ENCODE data around the gene MAEL. TPM values are rescaled to one million over a fixed set of nuclear protein-coding genes. Genes with fewer than 3 reads are reported as not detected.
"Not testable (repeated sequence)": the region's sequence is repeated elsewhere in the genome, so short reads cannot be mapped to it uniquely, and the experiment has no call there.

The MAEL gene
- total RNA-seq, 1 experiment from 2014 or later: not detected

- in situ Hi-C loops (cut with HindIII; ENCODE audit: low pct_unique_long_range_greater_than_20kb, low sequenced_read_pairs): no loop called here
- DNase-seq (ENCODE audit: low read depth): no peak
Measured at GRCh38 chr1:166974647-166975345, 14.3 kb upstream of the MAEL start.

- in situ Hi-C loops (cut with HindIII; ENCODE audit: low pct_unique_long_range_greater_than_20kb, low sequenced_read_pairs): no loop called here
- DNase-seq (ENCODE audit: low read depth): peak; percentile 33
Measured at GRCh38 chr1:166975361-166976129, 13.5 kb upstream of the MAEL start, which contains the start of gene ILDR2. ILDR2 (minus strand) TSS chr1:166975540; CDS start chr1:166975268, 272 bp downstream.

- in situ Hi-C loops (cut with HindIII; ENCODE audit: low pct_unique_long_range_greater_than_20kb, low sequenced_read_pairs): no loop called here
- DNase-seq (ENCODE audit: low read depth): no peak
Measured at GRCh38 chr1:166977951-166978350, 11.1 kb upstream of the MAEL start.

- no peak for DNase-seq (ENCODE audit: low read depth)
- in situ Hi-C loops (cut with HindIII; ENCODE audit: low pct_unique_long_range_greater_than_20kb, low sequenced_read_pairs): no loop called here
Measured at GRCh38 chr1:166978821-166979220, 10.3 kb upstream of the MAEL start.

GRCh38 chr1:166980383-166980782, 8.7 kb upstream of the MAEL start:
- DNase-seq (ENCODE audit: low read depth): no peak
- in situ Hi-C loops (cut with HindIII; ENCODE audit: low pct_unique_long_range_greater_than_20kb, low sequenced_read_pairs): no loop called here

- in situ Hi-C loops (cut with HindIII; ENCODE audit: low pct_unique_long_range_greater_than_20kb, low sequenced_read_pairs): no loop called here
- DNase-seq (ENCODE audit: low read depth): no peak
Measured at GRCh38 chr1:166980818-166981217, 8.3 kb upstream of the MAEL start.

- no peak for DNase-seq (ENCODE audit: low read depth)
- in situ Hi-C loops (cut with HindIII; ENCODE audit: low pct_unique_long_range_greater_than_20kb, low sequenced_read_pairs): no loop called here
Measured at GRCh38 chr1:166981589-166981988, 7.5 kb upstream of the MAEL start.

- in situ Hi-C loops (cut with HindIII; ENCODE audit: low pct_unique_long_range_greater_than_20kb, low sequenced_read_pairs): no loop called here
- no peak for DNase-seq (ENCODE audit: low read depth)
Measured at GRCh38 chr1:166999075-166999474, 10.0 kb downstream of the MAEL start.

- DNase-seq (ENCODE audit: low read depth): no peak
- in situ Hi-C loops (cut with HindIII; ENCODE audit: low pct_unique_long_range_greater_than_20kb, low sequenced_read_pairs): no loop called here
Measured at GRCh38 chr1:166999500-167000055, 10.5 kb downstream of the MAEL start.

- in situ Hi-C loops (cut with HindIII; ENCODE audit: low pct_unique_long_range_greater_than_20kb, low sequenced_read_pairs): no loop called here
- DNase-seq (ENCODE audit: low read depth): no peak
Measured at GRCh38 chr1:167000546-167000945, 11.5 kb downstream of the MAEL start.

- in situ Hi-C loops (cut with HindIII; ENCODE audit: low pct_unique_long_range_greater_than_20kb, low sequenced_read_pairs): no loop called here
- DNase-seq (ENCODE audit: low read depth): no peak
Measured at GRCh38 chr1:167002354-167002753, 13.3 kb downstream of the MAEL start.

GRCh38 chr1:167003711-167004110, 14.6 kb downstream of the MAEL start:
- in situ Hi-C loops (cut with HindIII; ENCODE audit: low pct_unique_long_range_greater_than_20kb, low sequenced_read_pairs): no loop called here
- peak; percentile 25 for DNase-seq (ENCODE audit: low read depth)

GRCh38 chr1:167011560-167012191, 22.6 kb downstream of the MAEL start:
- in situ Hi-C loops (cut with HindIII; ENCODE audit: low pct_unique_long_range_greater_than_20kb, low sequenced_read_pairs): no loop called here
- no peak for DNase-seq (ENCODE audit: low read depth)

- no peak for DNase-seq (ENCODE audit: low read depth)
- in situ Hi-C loops (cut with HindIII; ENCODE audit: low pct_unique_long_range_greater_than_20kb, low sequenced_read_pairs): no loop called here
Measured at GRCh38 chr1:167012570-167012969, 23.5 kb downstream of the MAEL start.

- in situ Hi-C loops (cut with HindIII; ENCODE audit: low pct_unique_long_range_greater_than_20kb, low sequenced_read_pairs): no loop called here
- DNase-seq (ENCODE audit: low read depth): no peak
Measured at GRCh38 chr1:167013108-167013929, 24.2 kb downstream of the MAEL start.

GRCh38 chr1:167016100-167016750, 27.1 kb downstream of the MAEL start:
- in situ Hi-C loops (cut with HindIII; ENCODE audit: low pct_unique_long_range_greater_than_20kb, low sequenced_read_pairs): no loop called here
- no peak for DNase-seq (ENCODE audit: low read depth)

GRCh38 chr1:167022384-167022783, 33.3 kb downstream of the MAEL start:
- in situ Hi-C loops (cut with HindIII; ENCODE audit: low pct_unique_long_range_greater_than_20kb, low sequenced_read_pairs): no loop called here

GRCh38 chr1:167029553-167029952, 40.5 kb downstream of the MAEL start:
- in situ Hi-C loops (cut with HindIII; ENCODE audit: low pct_unique_long_range_greater_than_20kb, low sequenced_read_pairs); DNase-seq (ENCODE audit: low read depth): not testable (repeated sequence)

More at GRCh38 chr1:167022384-167022783, 33.3 kb downstream of the MAEL start:
- DNase-seq (ENCODE audit: low read depth): no peak
